ENCODE results near the gene GSAP. TPM values are rescaled to one million over a fixed set of nuclear protein-coding genes. Genes with fewer than 3 reads are reported as not detected.

The GSAP gene
- total and polyA plus RNA-seq, 12 donors = 1.7 to 23.7 (median 7.9) TPM

GRCh38 chr7:77420986-77421672 is 5.0 kb upstream of the GSAP start:
- no peaks in the 10 kb centered on the region for H3K9me3 ChIP-seq
- intact Hi-C loops (cut with DNase I) = no loop called here
- no peak overlapping the region for H3K4me3 ChIP-seq
- peaks cover 0 to 22% (median 7%) of the 10 kb centered on the region in 9 donors for H3K4me1 ChIP-seq
- peak overlapping the region in 2 of 10 donors; percentile 0 to 59 for H3K27ac ChIP-seq
- DNase-seq (no peak), ATAC-seq (no peak)
- H3K36me3 ChIP-seq = no peaks in the 10 kb centered on the region
- WGBS, 2 donors = 73 to 81% methylated on average over 4 of the region's 4 CpGs
- no peaks in the 10 kb centered on the region for H3K27me3 ChIP-seq
- TF ChIP-seq, protein P1, sequence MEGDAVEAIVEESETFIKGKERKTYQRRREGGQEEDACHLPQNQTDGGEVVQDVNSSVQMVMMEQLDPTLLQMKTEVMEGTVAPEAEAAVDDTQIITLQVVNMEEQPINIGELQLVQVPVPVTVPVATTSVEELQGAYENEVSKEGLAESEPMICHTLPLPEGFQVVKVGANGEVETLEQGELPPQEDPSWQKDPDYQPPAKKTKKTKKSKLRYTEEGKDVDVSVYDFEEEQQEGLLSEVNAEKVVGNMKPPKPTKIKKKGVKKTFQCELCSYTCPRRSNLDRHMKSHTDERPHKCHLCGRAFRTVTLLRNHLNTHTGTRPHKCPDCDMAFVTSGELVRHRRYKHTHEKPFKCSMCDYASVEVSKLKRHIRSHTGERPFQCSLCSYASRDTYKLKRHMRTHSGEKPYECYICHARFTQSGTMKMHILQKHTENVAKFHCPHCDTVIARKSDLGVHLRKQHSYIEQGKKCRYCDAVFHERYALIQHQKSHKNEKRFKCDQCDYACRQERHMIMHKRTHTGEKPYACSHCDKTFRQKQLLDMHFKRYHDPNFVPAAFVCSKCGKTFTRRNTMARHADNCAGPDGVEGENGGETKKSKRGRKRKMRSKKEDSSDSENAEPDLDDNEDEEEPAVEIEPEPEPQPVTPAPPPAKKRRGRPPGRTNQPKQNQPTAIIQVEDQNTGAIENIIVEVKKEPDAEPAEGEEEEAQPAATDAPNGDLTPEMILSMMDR (IDR thresholded peaks at IDR 0.05) = no peak

DNA sequence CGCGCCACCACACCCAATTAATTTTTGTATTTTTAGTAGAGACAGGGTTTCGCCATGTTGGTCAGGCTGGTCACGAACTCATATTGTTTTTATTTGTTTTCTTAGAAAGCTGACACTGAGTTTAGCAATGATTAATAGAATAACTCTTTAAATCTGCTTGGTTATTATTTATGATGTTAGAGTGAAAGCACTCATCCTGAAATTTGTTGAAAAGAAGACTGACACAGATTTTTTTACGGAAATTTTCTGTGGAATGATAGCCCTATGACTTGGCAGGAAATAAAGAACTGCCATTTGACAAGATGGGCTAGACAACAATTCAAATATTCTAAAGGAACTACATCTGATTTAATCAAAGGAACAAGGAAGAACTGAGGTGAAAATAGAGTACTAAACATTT is 4.3 kb upstream of the GSAP start:
- Histone ChIP-seq H3K4me1 (peaks cover 0 to 23% (median 10%) of the 10 kb centered on the region in 9 donors), H3K9me3 (no peaks in the 10 kb centered on the region), H3K27me3 (no peaks in the 10 kb centered on the region), H3K36me3 (no peaks in the 10 kb centered on the region), H3K27ac (peak overlapping the region in 3 of 10 donors; percentile 0 to 59 (median 6)), H3K4me3 (no peak overlapping the region)
- no peak for ATAC-seq
- TF ChIP-seq, protein P1 (IDR thresholded peaks at IDR 0.05) = no peak
- intact Hi-C loops (cut with DNase I) = no loop called here
- WGBS, 2 donors = 94 to 96% methylated on average over 5 of the region's 5 CpGs
- no peak for DNase-seq

- 86 to 94% methylated on average over 4 of the region's 4 CpGs for WGBS, 2 donors
- DNase-seq (no peak), ATAC-seq (no peak)
- Histone ChIP-seq H3K4me3 (no peak overlapping the region), H3K27me3 (no peaks in the 10 kb centered on the region), H3K36me3 (no peaks in the 10 kb centered on the region), H3K9me3 (no peaks in the 10 kb centered on the region), H3K4me1 (peaks cover 0 to 27% (median 12%) of the 10 kb centered on the region in 9 donors), H3K27ac (no peak overlapping the region)
- intact Hi-C loops (cut with DNase I) = loop anchor here in 1 of 10 donors (10.0 kb wide), 1 partner anchor 116 kb away; the partner anchor contains the start of gene PTPN12
- TF ChIP-seq, protein P1 (IDR thresholded peaks at IDR 0.05) = no peak
Observed at GRCh38 chr7:77419102-77419501, 3.0 kb upstream of the GSAP start.

DNA sequence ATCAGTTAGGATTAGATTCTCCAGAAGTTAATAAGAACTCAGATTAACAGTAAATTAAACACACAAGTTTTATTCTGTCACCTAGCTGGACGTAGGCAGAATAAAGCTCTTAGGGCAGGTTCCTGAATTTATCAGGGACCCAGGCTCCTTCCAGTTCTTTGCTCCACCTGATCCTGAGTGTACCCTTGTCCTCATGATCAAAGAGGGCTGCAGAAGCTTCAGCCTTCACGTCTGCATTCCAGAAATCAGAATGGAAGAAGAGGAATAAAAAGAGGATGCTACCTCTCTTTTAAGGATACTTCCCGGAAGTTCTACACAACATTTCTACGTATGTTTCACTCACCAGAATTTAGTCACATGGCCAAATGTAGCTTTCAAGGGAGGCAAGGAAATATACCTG is 1.7 kb upstream of the GSAP start:
- Histone ChIP-seq H3K27me3 (no peaks in the 10 kb centered on the region), H3K4me3 (no peak overlapping the region), H3K9me3 (no peaks in the 10 kb centered on the region), H3K36me3 (no peaks in the 10 kb centered on the region), H3K27ac (no peak overlapping the region), H3K4me1 (peaks cover 0 to 40% (median 12%) of the 10 kb centered on the region in 9 donors)
- DNase-seq (no peak), ATAC-seq (no peak)
- intact Hi-C loops (cut with DNase I) = loop anchor here in 1 of 10 donors (10.0 kb wide), 1 partner anchor 117 kb away; the partner anchor contains the start of gene PTPN12
- WGBS, 2 donors = 96 to 97% methylated on average over 4 of the region's 4 CpGs
- TF ChIP-seq, protein P1 (IDR thresholded peaks at IDR 0.05) = no peak
